ENCODE measurements around the gene HMGCR.

- TF ChIP-seq CTCF (IDR thresholded peaks at IDR 0.05) (no peak), POLR2A (IDR thresholded peaks at IDR 0.05) (no peak), EP300 (IDR thresholded peaks at IDR 0.05) (no peak)
Measured at GRCh38 chr5:75349663-75350062, 12.6 kb downstream of the HMGCR start.

All from ovary (tissue), 3 donors.